Pancreas (tissue), 10 donors: Measurements from ENCODE around the gene SCGB1D4. TPM values are rescaled to one million over a fixed set of nuclear protein-coding genes. Genes with fewer than 3 reads are reported as not detected.

Source experiments
- ATAC-seq, 4 donors: fragments of 200-7000 bp; cut with Tn5 transposase; one replicate each; pipeline versions ENCODE4 v1.8.0 to v1.9.1; 2020; ENCODE audit warnings: mild to moderate bottlenecking in 4 of 4, moderate library complexity in 4 of 4
- DNase-seq, 6 donors: peaks; one replicate each; pipeline ENCODE4 v3.0.0-alpha.2; 2020
- FAIRE-seq: peaks from 2 replicates; lab custom pipeline; 2012; peaks lifted over from hg19 to GRCh38; lab: Jason Lieb, UNC
- H3K27ac ChIP-seq, 4 donors: fragments of 200-600 bp; sonication (generic); 1 replicate in 3 of 4; 2 replicates in 1 of 4; pipeline versions ENCODE4 v1.5.0 to v1.8.0; 2020
- H3K27me3 ChIP-seq, 4 donors: fragments of 200-600 bp; one replicate each; pipeline ENCODE4 v1.8.0; 2021
- H3K36me3 ChIP-seq, 3 donors: fragments of 200-600 bp; sonication (generic) in 1 of 3; one replicate each; pipeline versions ENCODE4 v1.5.0 to v1.8.0; 2020 to 2021
- H3K4me1 ChIP-seq, 3 donors: fragments of 200-600 bp; one replicate each; pipeline ENCODE4 v1.8.0; 2021
- H3K4me3 ChIP-seq, 4 donors: fragments of 200-600 bp; sonication (generic) in 2 of 4; one replicate each; pipeline versions ENCODE4 v1.5.0 to v1.8.0; 2020 to 2021
- H3K9me3 ChIP-seq, 4 donors: fragments of 200-600 bp; one replicate each; pipeline ENCODE4 v1.8.0; 2021
- WGBS, 2 donors: extraction: QIAGEN DNeasy Blood & Tissue Kit; methylation state at CpG; one replicate each; pipeline ENCODE4 v1.1.7; 2013; 5-methylcytosine and 5-hydroxymethylcytosine counted together
- intact Hi-C, 3 donors: fragments of 100-400 bp; cut with DNase I; formaldehyde crosslinking; loops; one replicate each; pipeline versions ENCODE4 v1.11.1 to v1.14.2; 2022
- polyA plus RNA-seq, 2 donors: library from polyadenylated mRNA; stranded (reverse); fragments of 200-250 nt; gene quantifications; one replicate each; pipeline ENCODE4 v1.2.3, GENCODE V29; 2013
- total RNA-seq, 6 donors: library from RNA; stranded (reverse); fragmentation: NEBNext Ultra II Directional in 4 of 6; extraction: Animal tissue kit (Norgen Biotek cat#: 25700) in 4 of 6; gene quantifications; one replicate each; pipeline versions ENCODE4 v1.2.1 to v1.2.4, GENCODE V29; 2021 to 2023
- TF ChIP-seq, protein P1 (sequence below), 4 donors: fragments of 200-600 bp; sonication (generic) in 3 of 4; IDR thresholded peaks; one replicate each; pipeline versions ENCODE4 v1.5.0 to v1.8.0; 2021; ENCODE audit warnings: antibody characterized with exemption in 4 of 4
- donor health status: healthy with polysubstance abuse.
- donor health status: DM: no; HTN: no; CAD: no; lungs with moderate emphysema.
- donor health status: DM: no; HTN: no; CAD: no.
- donor health status: control.
- donor health status: control.
- donor health status: Bipolar disorder and iron deficiency.
- donor health status: DM: yes; HTN: yes; CAD: no.
- donor health status: DM: no; HTN: no; CAD: no.
- donor health status: DM: no; HTN: no; CAD: no.
- donor health status: DM: yes; HTN: yes; CAD: no.

SCGB1D4 gene
- total and polyA plus RNA-seq, 8 donors, result not detected

GRCh38 chr11:62273284-62273683 lies 25.6 kb downstream of the SCGB1D4 start:
- no peaks in the 10 kb centered on the region for H3K27me3 ChIP-seq
- no peaks in the 10 kb centered on the region for H3K36me3 ChIP-seq
- no peak overlapping the region for H3K4me3 ChIP-seq
- TF ChIP-seq, protein P1, sequence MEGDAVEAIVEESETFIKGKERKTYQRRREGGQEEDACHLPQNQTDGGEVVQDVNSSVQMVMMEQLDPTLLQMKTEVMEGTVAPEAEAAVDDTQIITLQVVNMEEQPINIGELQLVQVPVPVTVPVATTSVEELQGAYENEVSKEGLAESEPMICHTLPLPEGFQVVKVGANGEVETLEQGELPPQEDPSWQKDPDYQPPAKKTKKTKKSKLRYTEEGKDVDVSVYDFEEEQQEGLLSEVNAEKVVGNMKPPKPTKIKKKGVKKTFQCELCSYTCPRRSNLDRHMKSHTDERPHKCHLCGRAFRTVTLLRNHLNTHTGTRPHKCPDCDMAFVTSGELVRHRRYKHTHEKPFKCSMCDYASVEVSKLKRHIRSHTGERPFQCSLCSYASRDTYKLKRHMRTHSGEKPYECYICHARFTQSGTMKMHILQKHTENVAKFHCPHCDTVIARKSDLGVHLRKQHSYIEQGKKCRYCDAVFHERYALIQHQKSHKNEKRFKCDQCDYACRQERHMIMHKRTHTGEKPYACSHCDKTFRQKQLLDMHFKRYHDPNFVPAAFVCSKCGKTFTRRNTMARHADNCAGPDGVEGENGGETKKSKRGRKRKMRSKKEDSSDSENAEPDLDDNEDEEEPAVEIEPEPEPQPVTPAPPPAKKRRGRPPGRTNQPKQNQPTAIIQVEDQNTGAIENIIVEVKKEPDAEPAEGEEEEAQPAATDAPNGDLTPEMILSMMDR (IDR thresholded peaks at IDR 0.05), result no peak
- ATAC-seq (no peak), DNase-seq (no peak), FAIRE-seq (no peak)
- H3K27ac ChIP-seq, result no peak overlapping the region
- WGBS, 2 donors, result 75 to 80% methylated on average over 5 of the region's 5 CpGs
- intact Hi-C loops, result no loop called here
- H3K4me1 ChIP-seq, result no peaks in the 10 kb centered on the region
- H3K9me3 ChIP-seq, result no peaks in the 10 kb centered on the region

DNA sequence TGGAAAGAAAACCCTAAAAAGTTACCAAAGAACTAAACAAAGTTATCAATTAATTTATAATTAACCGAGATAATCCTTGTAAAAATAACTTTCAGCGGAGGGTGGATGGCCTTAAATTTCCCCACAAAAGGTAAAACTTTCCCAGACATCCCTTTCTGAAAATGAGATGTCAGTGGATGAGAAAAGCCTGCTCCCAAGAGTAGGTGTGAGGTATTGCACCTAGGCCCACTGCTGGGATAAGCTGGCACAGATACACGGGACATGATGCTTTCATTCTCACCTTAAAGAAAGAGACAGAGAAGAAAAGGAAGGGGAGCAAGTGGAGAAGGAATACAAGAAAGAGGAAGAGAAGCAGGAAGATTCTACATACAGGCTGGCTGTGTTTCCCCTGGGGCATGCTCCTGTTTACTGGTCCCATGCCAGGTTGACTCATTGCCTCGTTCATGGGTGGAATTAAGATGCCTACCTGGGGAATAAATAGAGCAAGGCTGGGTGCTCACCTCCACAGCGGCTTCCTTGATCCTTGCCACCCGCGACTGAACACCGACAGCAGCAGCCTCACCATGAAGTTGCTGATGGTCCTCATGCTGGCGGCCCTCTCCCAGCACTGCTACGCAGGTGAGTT lies 29.1 kb downstream of the SCGB1D4 start, which contains the start of gene SCGB2A2:
SCGB2A2 (plus strand) TSS at position 505 of the 625 bp plus-strand sequence; CDS start at position 564, 59 bp downstream.
- TF ChIP-seq, protein P1 (IDR thresholded peaks at IDR 0.05), result peak in 2 of 4 donors; percentile 24 to 26
- intact Hi-C loops, result no loop called here
- Histone ChIP-seq H3K4me3 (no peak within 1 kb of the TSS), H3K27me3 (no peaks in the 10 kb centered on the region), H3K9me3 (no peaks in the 10 kb centered on the region), H3K36me3 (no peaks in the 10 kb centered on the region), H3K27ac (no peak within 1 kb of the TSS), H3K4me1 (no peaks in the 10 kb centered on the region)
- WGBS, 2 donors, result 53 to 64% methylated on average over 10 of the region's 10 CpGs
- peak in 1 of 6 donors; percentile 19 for DNase-seq
- FAIRE-seq, result no peak
- ATAC-seq, result peak in 1 of 4 donors; percentile 74

DNA sequence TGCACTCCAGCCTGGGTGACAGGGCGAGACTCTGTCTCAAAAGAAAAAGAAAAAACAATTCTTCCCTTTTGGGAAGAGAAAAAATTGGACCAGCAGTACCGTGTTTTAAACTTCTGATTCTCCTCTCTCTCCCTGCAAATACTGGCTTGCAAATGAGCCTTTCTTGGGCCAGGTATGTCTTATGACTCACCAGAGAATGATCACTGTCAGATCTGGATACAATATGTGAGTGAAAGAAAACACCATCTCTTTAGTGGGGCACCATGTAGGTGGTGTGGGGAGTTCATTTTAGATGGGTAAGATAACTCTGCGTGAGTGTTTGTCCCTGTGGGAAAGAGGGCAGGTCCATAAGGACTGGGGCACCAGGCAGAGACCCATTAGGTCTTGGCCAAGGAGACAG lies 31.3 kb downstream of the SCGB1D4 start:
- FAIRE-seq (no peak), DNase-seq (no peak), ATAC-seq (no peak)
- TF ChIP-seq, protein P1 (IDR thresholded peaks at IDR 0.05), result no peak
- H3K27ac ChIP-seq, result no peak overlapping the region
- no peaks in the 10 kb centered on the region for H3K36me3 ChIP-seq
- no peak overlapping the region for H3K4me3 ChIP-seq
- no peaks in the 10 kb centered on the region for H3K27me3 ChIP-seq
- H3K9me3 ChIP-seq, result no peaks in the 10 kb centered on the region
- no peaks in the 10 kb centered on the region for H3K4me1 ChIP-seq
- WGBS, 2 donors, result 60 to 74% methylated on average over 3 of the region's 3 CpGs
- intact Hi-C loops, result no loop called here

DNA sequence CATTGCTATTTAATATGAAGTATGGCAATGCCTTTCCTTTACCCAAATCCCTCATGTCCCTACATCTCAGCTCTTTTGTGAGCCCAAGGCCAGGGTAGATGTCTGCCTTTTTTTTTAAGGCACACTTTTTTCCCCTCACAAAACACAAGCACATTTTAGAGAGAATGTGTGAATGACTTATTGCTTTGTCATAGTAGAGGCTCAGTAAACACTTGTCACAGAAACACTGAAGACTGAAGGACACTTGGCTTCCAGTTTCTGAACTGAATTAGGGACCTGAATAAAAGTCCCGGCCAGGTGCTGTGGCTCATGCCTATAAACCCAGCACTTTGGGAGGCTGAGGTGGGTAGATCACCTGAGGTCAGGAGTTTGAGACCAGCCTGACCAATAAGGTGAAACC lies 31.8 kb downstream of the SCGB1D4 start:
- H3K27me3 ChIP-seq, result no peaks in the 10 kb centered on the region
- intact Hi-C loops, result no loop called here
- H3K4me1 ChIP-seq, result no peaks in the 10 kb centered on the region
- H3K4me3 ChIP-seq, result no peak overlapping the region
- TF ChIP-seq, protein P1 (IDR thresholded peaks at IDR 0.05), result no peak
- H3K27ac ChIP-seq, result no peak overlapping the region
- 73 to 76% methylated on average over 1 of the region's 1 CpG for WGBS, 2 donors
- no peaks in the 10 kb centered on the region for H3K36me3 ChIP-seq
- H3K9me3 ChIP-seq, result no peaks in the 10 kb centered on the region
- ATAC-seq, result no peak
- no peak for DNase-seq
- FAIRE-seq, result no peak

- DNase-seq, result no peak
- Histone ChIP-seq H3K4me3 (no peak overlapping the region), H3K4me1 (no peaks in the 10 kb centered on the region), H3K9me3 (no peaks in the 10 kb centered on the region), H3K27me3 (no peaks in the 10 kb centered on the region), H3K36me3 (no peaks in the 10 kb centered on the region), H3K27ac (no peak overlapping the region)
- TF ChIP-seq, protein P1 (IDR thresholded peaks at IDR 0.05), result no peak
- no peak for FAIRE-seq
- ATAC-seq, result no peak
- WGBS, 2 donors, result 59 to 68% methylated on average over 4 of the region's 4 CpGs
- intact Hi-C loops, result no loop called here
These were observed 32.3 kb downstream of the SCGB1D4 start for GRCh38 chr11:62266558-62266957.
